PC-3 (cell line): ENCODE results near the gene SNX20. TPM values are rescaled to one million over a fixed set of nuclear protein-coding genes. Genes with fewer than 3 reads are reported as not detected.

Experiments
- total RNA-seq: library from RNA; depleted of rRNA; stranded (reverse); fragments of >200 nt; gene quantifications from 2 replicates; pipeline ENCODE4 v1.2.3, GENCODE V29; 2014; rRNA removed

SNX20 gene
- total RNA-seq, 1 experiment from 2014 or later = not detected

Other genes starting within 250 kb of the SNX20 start
- gene NKD1, start 132.9 kb downstream of the SNX20 start, total RNA-seq = 0.06 and 0.07 TPM in 2 replicates
- gene NOD2, start 12.3 kb upstream of the SNX20 start, total RNA-seq = 0.07 TPM in 1 of 2 replicates, not detected in the other
- 8.5 and 8.6 TPM in 2 replicates for gene CYLD, start 60.8 kb upstream of the SNX20 start, total RNA-seq